ENCODE data around the gene VASH2.
"Not testable (repeated sequence)": the region's sequence is repeated elsewhere in the genome, so short reads cannot be mapped to it uniquely, and the experiment has no call there.

The VASH2 gene

GRCh38 chr1:212955098-212955497 lies 4.8 kb downstream of the VASH2 start:
- Histone ChIP-seq H3K4me3 (ENCODE audit: low read length) (no peak overlapping the region), H2AFZ (ENCODE audit: low read depth, low read length) (no peak overlapping the region), H3K27me3 (ENCODE audit: insufficient read depth, low read length) (no peaks in the 10 kb centered on the region), H3K36me3 (ENCODE audit: insufficient read depth, low read length) (peaks cover 5% of the 10 kb centered on the region), H3K9me3 (ENCODE audit: low read length) (no peaks in the 10 kb centered on the region), H3K4me1 (ENCODE audit: insufficient read depth, low read length) (peaks cover 7% of the 10 kb centered on the region)

GRCh38 chr1:212955961-212956620 lies 5.8 kb downstream of the VASH2 start:
- Histone ChIP-seq H3K4me1 (ENCODE audit: insufficient read depth, low read length) (peaks cover 7% of the 10 kb centered on the region), H2AFZ (ENCODE audit: low read depth, low read length) (no peak overlapping the region), H3K36me3 (ENCODE audit: insufficient read depth, low read length) (peaks cover 9% of the 10 kb centered on the region), H3K9me3 (ENCODE audit: low read length) (no peaks in the 10 kb centered on the region), H3K27me3 (ENCODE audit: insufficient read depth, low read length) (no peaks in the 10 kb centered on the region), H3K4me3 (ENCODE audit: low read length) (no peak overlapping the region)

GRCh38 chr1:212957546-212957945 lies 7.2 kb downstream of the VASH2 start:
- no peaks in the 10 kb centered on the region for H3K27me3 ChIP-seq (ENCODE audit: insufficient read depth, low read length)
- H3K9me3 ChIP-seq (ENCODE audit: low read length): no peaks in the 10 kb centered on the region
- no peaks in the 10 kb centered on the region for H3K4me1 ChIP-seq (ENCODE audit: insufficient read depth, low read length)
- H2AFZ ChIP-seq (ENCODE audit: low read depth, low read length): no peak overlapping the region
- no peak overlapping the region for H3K4me3 ChIP-seq (ENCODE audit: low read length)
- peaks cover 9% of the 10 kb centered on the region for H3K36me3 ChIP-seq (ENCODE audit: insufficient read depth, low read length)

GRCh38 chr1:212958175-212958574 lies 7.8 kb downstream of the VASH2 start:
- H3K27me3 ChIP-seq (ENCODE audit: insufficient read depth, low read length): no peaks in the 10 kb centered on the region

GRCh38 chr1:212959266-212960220 lies 9.2 kb downstream of the VASH2 start:
- peaks cover 9% of the 10 kb centered on the region for H3K36me3 ChIP-seq (ENCODE audit: insufficient read depth, low read length)
- no peak overlapping the region for H2AFZ ChIP-seq (ENCODE audit: low read depth, low read length)
- H3K4me3 ChIP-seq (ENCODE audit: low read length): no peak overlapping the region
- no peaks in the 10 kb centered on the region for H3K27me3 ChIP-seq (ENCODE audit: insufficient read depth, low read length)
- no peaks in the 10 kb centered on the region for H3K4me1 ChIP-seq (ENCODE audit: insufficient read depth, low read length)
- no peaks in the 10 kb centered on the region for H3K9me3 ChIP-seq (ENCODE audit: low read length)

More at GRCh38 chr1:212958175-212958574, 7.8 kb downstream of the VASH2 start:
- Histone ChIP-seq H3K4me1 (ENCODE audit: insufficient read depth, low read length) (no peaks in the 10 kb centered on the region), H2AFZ (ENCODE audit: low read depth, low read length) (no peak overlapping the region), H3K9me3 (ENCODE audit: low read length) (no peaks in the 10 kb centered on the region), H3K36me3 (ENCODE audit: insufficient read depth, low read length) (peaks cover 9% of the 10 kb centered on the region), H3K4me3 (ENCODE audit: low read length) (no peak overlapping the region)

- H3K36me3 ChIP-seq (ENCODE audit: insufficient read depth, low read length): peaks cover 9% of the 10 kb centered on the region
- H3K4me3 ChIP-seq (ENCODE audit: low read length): no peak overlapping the region
- H3K9me3 ChIP-seq (ENCODE audit: low read length): no peaks in the 10 kb centered on the region
- H3K4me1 ChIP-seq (ENCODE audit: insufficient read depth, low read length): no peaks in the 10 kb centered on the region
- no peaks in the 10 kb centered on the region for H3K27me3 ChIP-seq (ENCODE audit: insufficient read depth, low read length)
- H2AFZ ChIP-seq (ENCODE audit: low read depth, low read length): no peak overlapping the region
Observed at GRCh38 chr1:212960932-212961331, 10.6 kb downstream of the VASH2 start.

GRCh38 chr1:212962509-212962908 lies 12.2 kb downstream of the VASH2 start:
- Histone ChIP-seq H3K36me3 (ENCODE audit: insufficient read depth, low read length) (peaks cover 13% of the 10 kb centered on the region), H3K9me3 (ENCODE audit: low read length) (no peaks in the 10 kb centered on the region), H3K27me3 (ENCODE audit: insufficient read depth, low read length) (no peaks in the 10 kb centered on the region), H3K4me3 (ENCODE audit: low read length) (no peak overlapping the region), H3K4me1 (ENCODE audit: insufficient read depth, low read length) (no peaks in the 10 kb centered on the region), H2AFZ (ENCODE audit: low read depth, low read length) (no peak overlapping the region)

- peaks cover 12% of the 10 kb centered on the region for H3K36me3 ChIP-seq (ENCODE audit: insufficient read depth, low read length)
- H3K27me3 ChIP-seq (ENCODE audit: insufficient read depth, low read length): no peaks in the 10 kb centered on the region
- H3K9me3 ChIP-seq (ENCODE audit: low read length): no peaks in the 10 kb centered on the region
Observed at GRCh38 chr1:212964102-212964501, 13.8 kb downstream of the VASH2 start.

GRCh38 chr1:212964993-212965392 lies 14.7 kb downstream of the VASH2 start:
- H2AFZ ChIP-seq (ENCODE audit: low read depth, low read length); H3K36me3 ChIP-seq (ENCODE audit: insufficient read depth, low read length); H3K4me1 ChIP-seq (ENCODE audit: insufficient read depth, low read length); H3K27me3 ChIP-seq (ENCODE audit: insufficient read depth, low read length); H3K9me3 ChIP-seq (ENCODE audit: low read length); H3K4me3 ChIP-seq (ENCODE audit: low read length): not testable (repeated sequence)

More at GRCh38 chr1:212964102-212964501, 13.8 kb downstream of the VASH2 start:
- Histone ChIP-seq H3K4me1 (ENCODE audit: insufficient read depth, low read length) (peaks cover 6% of the 10 kb centered on the region), H3K4me3 (ENCODE audit: low read length) (no peak overlapping the region), H2AFZ (ENCODE audit: low read depth, low read length) (no peak overlapping the region)

- Histone ChIP-seq H3K36me3 (ENCODE audit: insufficient read depth, low read length) (peaks cover 4% of the 10 kb centered on the region), H3K4me3 (ENCODE audit: low read length) (no peak overlapping the region), H2AFZ (ENCODE audit: low read depth, low read length) (no peak overlapping the region), H3K4me1 (ENCODE audit: insufficient read depth, low read length) (peaks cover 6% of the 10 kb centered on the region), H3K9me3 (ENCODE audit: low read length) (no peaks in the 10 kb centered on the region), H3K27me3 (ENCODE audit: insufficient read depth, low read length) (no peaks in the 10 kb centered on the region)
Observed at GRCh38 chr1:212966616-212967015, 16.3 kb downstream of the VASH2 start.

GRCh38 chr1:212967801-212968200 lies 17.5 kb downstream of the VASH2 start:
- H3K27me3 ChIP-seq (ENCODE audit: insufficient read depth, low read length): no peaks in the 10 kb centered on the region
- H3K36me3 ChIP-seq (ENCODE audit: insufficient read depth, low read length): peaks cover 4% of the 10 kb centered on the region
- no peaks in the 10 kb centered on the region for H3K9me3 ChIP-seq (ENCODE audit: low read length)
- H2AFZ ChIP-seq (ENCODE audit: low read depth, low read length): no peak overlapping the region
- no peak overlapping the region for H3K4me3 ChIP-seq (ENCODE audit: low read length)
- H3K4me1 ChIP-seq (ENCODE audit: insufficient read depth, low read length): peaks cover 6% of the 10 kb centered on the region

- Histone ChIP-seq H3K4me3 (ENCODE audit: low read length) (no peak overlapping the region), H3K4me1 (ENCODE audit: insufficient read depth, low read length) (peaks cover 6% of the 10 kb centered on the region), H3K27me3 (ENCODE audit: insufficient read depth, low read length) (no peaks in the 10 kb centered on the region), H2AFZ (ENCODE audit: low read depth, low read length) (no peak overlapping the region), H3K36me3 (ENCODE audit: insufficient read depth, low read length) (peaks cover 4% of the 10 kb centered on the region), H3K9me3 (ENCODE audit: low read length) (no peaks in the 10 kb centered on the region)
Observed at GRCh38 chr1:212968368-212968863, 18.1 kb downstream of the VASH2 start.

- no peak overlapping the region for H2AFZ ChIP-seq (ENCODE audit: low read depth, low read length)
- H3K36me3 ChIP-seq (ENCODE audit: insufficient read depth, low read length): peaks cover 9% of the 10 kb centered on the region
- H3K27me3 ChIP-seq (ENCODE audit: insufficient read depth, low read length): no peaks in the 10 kb centered on the region
- no peaks in the 10 kb centered on the region for H3K9me3 ChIP-seq (ENCODE audit: low read length)
- peaks cover 6% of the 10 kb centered on the region for H3K4me1 ChIP-seq (ENCODE audit: insufficient read depth, low read length)
- no peak overlapping the region for H3K4me3 ChIP-seq (ENCODE audit: low read length)
Observed at GRCh38 chr1:212970085-212970484, 19.7 kb downstream of the VASH2 start.
